IPS DF 4.7 (cell line): ENCODE results near the gene CACNA1C.

Experiments used
- DNase-seq: peaks from one replicate; pipeline ENCODE4 v3.0.0-alpha.2; 2013; ENCODE audit warnings: low spot score; ENCODE audit errors: extremely low read depth

CACNA1C gene

GRCh38 chr12:2274733-2275132, 221.9 kb downstream of the CACNA1C start:
- no peak for DNase-seq

GRCh38 chr12:2276288-2277033, 223.7 kb downstream of the CACNA1C start:
- no peak for DNase-seq

GRCh38 chr12:2277492-2278155, 224.8 kb downstream of the CACNA1C start:
- no peak for DNase-seq

GRCh38 chr12:2281446-2281845, 228.7 kb downstream of the CACNA1C start:
- no peak for DNase-seq

GRCh38 chr12:2282318-2282717, 229.5 kb downstream of the CACNA1C start:
- no peak for DNase-seq

GRCh38 chr12:2283480-2283879, 230.7 kb downstream of the CACNA1C start:
- DNase-seq: no peak

- no peak for DNase-seq
Observed at GRCh38 chr12:2283916-2284315, 231.1 kb downstream of the CACNA1C start.

GRCh38 chr12:2284321-2284813, 231.6 kb downstream of the CACNA1C start:
- DNase-seq: no peak

GRCh38 chr12:2284857-2285256, 232.1 kb downstream of the CACNA1C start:
- peak; percentile 64 for DNase-seq

GRCh38 chr12:2285462-2285861, 232.7 kb downstream of the CACNA1C start:
- no peak for DNase-seq

GRCh38 chr12:2286047-2286446, 233.3 kb downstream of the CACNA1C start:
- DNase-seq: no peak

GRCh38 chr12:2286461-2287131, 233.8 kb downstream of the CACNA1C start:
- DNase-seq: no peak

GRCh38 chr12:2287151-2287550, 234.4 kb downstream of the CACNA1C start:
- no peak for DNase-seq

- no peak for DNase-seq
Observed at GRCh38 chr12:2287589-2287988, 234.8 kb downstream of the CACNA1C start.

- DNase-seq: no peak
Observed at GRCh38 chr12:2288001-2288400, 235.2 kb downstream of the CACNA1C start.

GRCh38 chr12:2288471-2288870, 235.7 kb downstream of the CACNA1C start:
- no peak for DNase-seq

- no peak for DNase-seq
Observed at GRCh38 chr12:2288875-2289274, 236.1 kb downstream of the CACNA1C start.

GRCh38 chr12:2289525-2289924, 236.7 kb downstream of the CACNA1C start:
- no peak for DNase-seq

GRCh38 chr12:2290091-2290490, 237.3 kb downstream of the CACNA1C start:
- no peak for DNase-seq

- DNase-seq: no peak
Observed at GRCh38 chr12:2290516-2291065, 237.8 kb downstream of the CACNA1C start.

GRCh38 chr12:2291182-2291832, 238.5 kb downstream of the CACNA1C start:
- DNase-seq: peak; percentile 79
